HG02840 (cell line): ENCODE results near the gene TM9SF3.

Experiments
- ATAC-seq: cut with Tn5 transposase; IDR thresholded peaks from one replicate; pipeline ENCODE4 v1.9.1; 2021; ENCODE audit warnings: mild to moderate bottlenecking, moderate library complexity, moderate number of reproducible peaks; ENCODE audit not compliant: unreplicated experiment, low FRiP score

Gene TM9SF3

GRCh38 chr10:96586419-96587263 is at the start of gene TM9SF3:
Gene TM9SF3 (minus strand): TSS chr10:96587012. CDS start chr10:96586835, 177 bp downstream.
- ATAC-seq = peak; percentile 66

- no peak for ATAC-seq
Observed at GRCh38 chr10:96636551-96636950, 49.7 kb upstream of the TM9SF3 start.

- ATAC-seq = no peak
Observed at GRCh38 chr10:96632974-96633710, 46.3 kb upstream of the TM9SF3 start.

- ATAC-seq = no peak
Observed at GRCh38 chr10:96627292-96627691, 40.5 kb upstream of the TM9SF3 start.

GRCh38 chr10:96626795-96627194 is 40.0 kb upstream of the TM9SF3 start:
- ATAC-seq = no peak

GRCh38 chr10:96625173-96625572 is 38.4 kb upstream of the TM9SF3 start:
- no peak for ATAC-seq

- ATAC-seq = no peak
Observed at GRCh38 chr10:96622013-96622787, 35.4 kb upstream of the TM9SF3 start.

GRCh38 chr10:96619796-96620773 is 33.3 kb upstream of the TM9SF3 start:
- ATAC-seq = no peak

- ATAC-seq = no peak
Observed at GRCh38 chr10:96619120-96619519, 32.3 kb upstream of the TM9SF3 start.

- no peak for ATAC-seq
Observed at GRCh38 chr10:96618653-96619052, 31.8 kb upstream of the TM9SF3 start.

- ATAC-seq = no peak
Observed at GRCh38 chr10:96616961-96617360, 30.1 kb upstream of the TM9SF3 start.

- ATAC-seq = no peak
Observed at GRCh38 chr10:96614515-96614914, 27.7 kb upstream of the TM9SF3 start.

- ATAC-seq = no peak
Observed at GRCh38 chr10:96613576-96613975, 26.8 kb upstream of the TM9SF3 start.

GRCh38 chr10:96612055-96612830 is 25.4 kb upstream of the TM9SF3 start:
- ATAC-seq = no peak

GRCh38 chr10:96610817-96611216 is 24.0 kb upstream of the TM9SF3 start:
- no peak for ATAC-seq

GRCh38 chr10:96609510-96609909 is 22.7 kb upstream of the TM9SF3 start:
- ATAC-seq = no peak

GRCh38 chr10:96608805-96609204 is 22.0 kb upstream of the TM9SF3 start:
- ATAC-seq = no peak

- ATAC-seq = no peak
Observed at GRCh38 chr10:96608262-96608661, 21.4 kb upstream of the TM9SF3 start.

- no peak for ATAC-seq
Observed at GRCh38 chr10:96606946-96607345, 20.1 kb upstream of the TM9SF3 start.
